RKO (cell line): ENCODE data around the gene CCND3.

Experiments
- DNase-seq: peaks from one replicate; pipeline ENCODE4 v3.0.0-alpha.2; 2016; ENCODE audit warnings: low spot score

CCND3 gene

DNA sequence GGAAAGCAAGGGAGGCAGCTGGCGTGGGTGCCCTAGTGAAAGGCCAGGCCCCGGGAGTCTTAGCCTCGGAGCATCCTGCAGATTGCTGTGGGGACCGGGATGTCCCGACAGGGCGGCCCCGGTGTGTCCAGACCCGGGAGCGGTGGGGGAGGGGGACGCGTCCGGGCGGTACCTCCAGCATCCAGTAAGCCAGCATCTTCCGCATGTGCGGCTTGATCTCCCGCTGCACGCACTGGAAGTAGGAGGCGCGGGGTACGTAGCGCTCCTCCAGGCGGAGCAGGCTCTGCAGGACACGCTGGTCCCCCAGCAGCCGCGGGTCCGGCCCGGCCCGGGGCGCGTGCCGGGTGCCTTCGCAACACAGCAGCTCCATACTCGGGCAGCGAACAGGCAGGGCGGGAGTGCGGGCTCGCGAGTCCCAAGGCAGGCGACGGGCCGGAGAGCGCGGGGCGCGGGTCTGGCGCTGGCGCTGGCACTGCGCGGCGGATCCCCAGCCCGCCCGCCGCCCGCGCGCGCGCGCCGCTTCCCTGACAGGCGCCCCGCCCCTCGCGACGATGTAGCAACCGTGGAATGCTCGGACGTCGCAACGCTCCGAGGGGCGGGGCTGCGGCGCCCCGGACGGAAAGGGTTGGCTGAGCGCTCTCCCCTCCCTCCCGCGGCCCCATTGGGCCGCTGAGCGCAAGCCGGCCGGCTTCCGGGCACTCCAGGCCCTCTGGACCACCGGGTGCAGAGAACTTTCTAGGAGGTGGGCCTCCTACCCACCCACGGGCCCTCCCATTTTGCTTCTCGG is at the start of gene CCND3:
TSS of gene CCND3 (minus strand) at position 529 of the 787 bp plus-strand sequence. CDS start at position 370, 159 bp downstream.
- DNase-seq: peak; percentile 70

DNA sequence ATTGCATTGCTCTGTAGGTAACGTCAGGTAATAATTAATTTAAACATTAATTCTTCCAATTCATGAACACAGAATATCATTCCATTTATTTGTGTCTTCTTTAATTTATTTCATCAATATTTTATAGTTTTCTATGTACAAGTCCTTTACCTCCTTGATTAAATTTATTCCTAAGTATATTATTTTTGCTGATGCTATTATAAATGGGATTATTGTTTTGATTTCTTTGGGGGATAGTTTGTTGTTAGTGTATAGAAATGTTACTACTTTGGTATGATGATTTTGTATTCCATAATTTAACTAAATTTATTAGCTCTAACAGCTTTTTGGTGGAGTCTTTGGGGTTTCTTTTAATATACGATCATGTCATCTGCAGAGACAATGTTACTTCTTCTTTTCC is 44.7 kb upstream of the CCND3 start:
- DNase-seq: no peak

DNA sequence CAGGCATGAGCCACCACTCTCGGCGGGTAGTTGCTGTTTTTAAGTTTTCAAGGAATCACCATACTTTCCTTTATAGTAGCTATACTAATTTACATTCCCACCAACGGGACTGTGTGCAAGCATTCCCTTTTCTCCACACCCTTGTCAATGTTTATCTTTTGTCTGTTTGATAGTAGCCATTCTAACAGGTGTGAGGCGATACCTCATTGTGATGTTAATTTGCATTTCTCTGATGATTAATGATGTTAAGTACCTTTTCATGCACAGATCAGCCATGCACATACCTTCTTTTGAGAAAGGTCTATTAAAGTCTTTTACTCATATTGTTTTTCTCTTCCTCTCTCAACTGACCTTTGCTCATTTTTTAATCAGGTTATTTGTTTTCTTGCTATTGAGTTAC is 43.0 kb upstream of the CCND3 start:
- no peak for DNase-seq

DNA sequence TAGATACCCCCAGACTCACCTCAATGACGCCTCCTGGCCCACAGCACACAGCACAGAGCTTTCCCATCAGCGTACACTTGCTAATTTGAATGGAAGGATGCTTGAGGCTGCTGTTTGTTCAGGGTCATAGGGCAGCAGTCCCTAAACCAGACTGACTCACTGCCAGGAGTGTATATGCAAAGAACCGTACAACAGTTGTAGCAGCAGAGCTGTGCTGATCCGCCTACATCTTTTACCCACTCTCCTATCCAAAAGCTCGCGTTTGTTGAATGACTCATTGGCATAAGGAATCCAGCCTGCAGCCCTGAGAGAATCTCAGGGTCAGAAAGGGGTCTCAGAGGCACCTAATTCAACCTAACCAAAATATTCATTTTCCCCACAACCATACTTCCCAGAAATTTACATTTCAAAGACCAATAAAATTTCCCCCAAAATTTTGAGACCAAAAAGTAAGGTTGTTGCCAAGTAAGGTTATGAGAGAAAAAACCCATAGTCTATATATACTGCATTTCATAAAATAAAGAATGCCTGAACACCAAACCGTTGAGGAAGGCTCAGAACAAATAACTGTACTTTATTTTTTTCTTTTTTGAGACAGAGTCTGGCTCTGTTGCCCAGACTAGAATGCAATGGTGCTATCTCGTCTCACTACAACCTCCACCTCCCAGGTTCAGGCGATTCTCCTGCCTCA is 35.3 kb upstream of the CCND3 start:
- DNase-seq: peak; percentile 52

DNA sequence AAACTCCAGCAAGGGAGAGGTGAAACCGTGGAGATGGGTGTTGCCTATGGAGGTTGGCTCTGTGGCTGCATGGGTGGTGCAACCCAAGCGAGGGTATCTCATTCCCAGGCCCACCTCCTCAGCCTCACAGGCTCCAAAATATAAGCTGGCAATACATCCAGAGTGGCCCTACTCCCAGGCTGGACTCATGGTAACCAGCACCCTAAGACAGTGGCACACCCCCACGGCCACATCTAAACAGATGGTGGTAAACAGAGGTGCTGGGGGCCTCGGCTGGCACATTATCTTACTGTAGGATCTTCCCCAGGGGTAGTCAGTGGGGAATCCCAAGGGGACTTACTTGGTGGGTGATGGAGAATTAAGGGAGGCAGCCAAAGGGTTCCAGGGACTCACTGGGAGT is 33.7 kb upstream of the CCND3 start:
- no peak for DNase-seq

DNA sequence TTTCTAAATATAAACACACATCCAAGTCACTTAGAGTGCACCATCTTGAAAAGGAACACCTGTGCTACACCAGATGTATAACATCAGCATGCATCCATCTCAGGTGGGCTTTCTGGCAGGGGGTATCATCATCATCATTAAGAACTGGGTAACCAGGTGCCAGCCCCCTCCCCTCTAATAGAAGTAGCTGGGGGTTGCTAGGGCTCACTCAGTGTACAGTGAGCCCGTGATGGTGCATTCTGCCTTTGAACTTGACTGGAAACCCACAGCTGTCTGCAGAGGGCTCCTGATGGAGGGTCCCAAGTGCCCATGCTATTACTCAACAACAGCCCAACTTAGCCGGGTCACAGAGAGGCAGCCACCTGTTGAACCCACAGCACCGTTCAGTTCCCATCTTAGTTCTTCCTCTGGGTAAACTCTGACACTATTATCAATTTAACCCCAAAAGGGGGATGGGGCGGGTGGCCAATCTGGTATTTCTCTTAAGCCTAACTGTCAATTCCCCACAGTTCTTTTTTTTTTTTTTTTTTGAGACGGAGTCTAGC is 32.7 kb upstream of the CCND3 start:
- no peak for DNase-seq

DNA sequence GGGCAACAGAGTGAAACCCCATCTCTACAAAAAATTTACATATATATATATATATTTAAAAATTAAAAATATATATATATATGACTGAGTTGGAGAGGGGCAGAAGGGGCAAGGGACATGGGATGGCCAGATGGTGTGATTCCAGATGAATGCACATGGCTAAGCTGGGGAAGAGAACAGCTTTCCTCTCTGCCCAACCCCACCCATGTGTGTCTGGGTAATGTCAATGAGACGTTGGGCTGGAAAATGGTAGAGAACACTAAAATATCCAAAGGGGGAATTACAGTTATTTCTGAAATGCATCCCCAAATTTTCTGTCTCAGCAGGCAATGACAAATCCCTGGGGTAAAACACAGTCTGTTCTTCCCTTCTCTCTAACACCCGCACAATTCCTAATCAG is 31.2 kb upstream of the CCND3 start:
- DNase-seq: no peak

DNA sequence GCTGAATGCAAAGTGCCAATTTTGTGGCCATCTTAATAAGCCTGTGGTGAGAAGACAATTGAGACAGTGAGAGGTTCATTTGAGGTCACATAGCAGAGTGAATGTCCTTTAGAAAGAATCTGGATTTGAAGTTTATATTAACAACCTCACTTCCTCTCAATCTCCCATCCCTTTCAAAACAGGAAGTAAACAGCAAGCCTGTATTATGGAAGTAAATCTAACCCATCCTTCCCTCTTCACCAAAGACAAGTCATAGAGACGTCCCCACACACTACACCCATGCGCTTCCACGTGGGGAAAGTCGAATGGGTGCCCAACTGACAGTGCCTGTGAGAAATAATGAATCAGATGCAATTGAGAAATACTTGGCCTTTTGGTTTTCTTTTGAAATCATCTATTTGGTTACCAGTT is 28.8 kb upstream of the CCND3 start:
- DNase-seq: no peak

DNA sequence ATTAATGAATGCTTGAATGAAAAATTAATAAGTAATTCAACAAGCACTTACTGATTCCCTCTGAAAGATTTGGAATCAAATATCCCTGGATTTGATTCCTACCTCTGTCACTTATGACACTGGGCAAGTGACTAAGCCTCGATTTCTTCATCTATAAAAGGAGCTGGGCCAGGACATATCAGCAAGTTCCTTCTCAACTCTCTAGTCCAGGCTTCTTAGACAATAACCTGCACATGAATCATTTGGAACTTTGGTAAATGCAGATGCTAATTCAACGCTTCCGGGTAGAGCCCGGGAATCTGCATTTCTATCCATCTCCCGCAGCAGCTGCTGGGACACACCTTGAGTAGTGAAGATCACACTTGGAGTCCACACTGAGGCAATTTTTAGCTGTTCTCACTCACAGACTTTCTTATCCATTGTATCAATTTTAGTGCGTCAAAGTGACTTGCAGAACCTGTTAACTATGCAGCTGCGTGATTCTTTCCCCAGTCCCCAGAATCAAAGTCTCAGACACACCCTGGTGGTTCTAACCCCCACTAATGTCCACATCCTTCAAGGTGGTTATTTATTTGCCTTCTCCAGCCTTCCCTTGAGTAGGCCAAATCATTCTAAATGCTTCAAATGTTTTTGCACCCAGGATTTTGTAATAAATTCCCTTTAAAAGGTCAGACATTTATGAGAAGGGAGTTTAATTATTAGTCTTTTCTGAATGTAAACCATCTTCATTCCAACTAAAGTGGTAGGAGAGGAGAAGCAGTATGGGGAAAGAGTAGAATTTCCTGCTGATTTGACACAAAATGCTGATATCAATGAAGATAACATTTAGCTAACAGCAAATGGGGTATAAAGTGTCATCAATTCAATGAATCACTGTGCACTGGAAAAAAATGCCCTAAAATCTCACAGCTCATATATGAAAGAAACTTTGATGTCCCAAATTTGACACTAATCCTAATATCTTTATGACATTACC is 26.0 kb upstream of the CCND3 start:
- no peak for DNase-seq

DNA sequence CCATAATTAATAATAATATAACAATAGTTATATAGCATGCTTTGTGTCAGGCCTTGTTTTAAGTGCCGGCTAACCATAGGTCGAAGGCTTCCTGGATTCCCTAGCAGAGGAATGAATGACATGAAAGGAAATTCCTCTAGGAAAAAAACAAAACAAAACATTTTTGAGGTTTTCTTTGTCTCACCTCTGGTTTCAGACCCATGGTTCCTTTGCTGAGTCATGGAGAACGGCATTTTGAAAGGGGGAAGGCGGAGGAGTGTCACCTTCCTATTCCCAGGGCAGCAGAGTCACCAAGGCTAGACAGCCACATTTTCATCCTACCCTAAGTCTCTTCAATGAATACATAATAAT is 25.3 kb upstream of the CCND3 start:
- no peak for DNase-seq

DNA sequence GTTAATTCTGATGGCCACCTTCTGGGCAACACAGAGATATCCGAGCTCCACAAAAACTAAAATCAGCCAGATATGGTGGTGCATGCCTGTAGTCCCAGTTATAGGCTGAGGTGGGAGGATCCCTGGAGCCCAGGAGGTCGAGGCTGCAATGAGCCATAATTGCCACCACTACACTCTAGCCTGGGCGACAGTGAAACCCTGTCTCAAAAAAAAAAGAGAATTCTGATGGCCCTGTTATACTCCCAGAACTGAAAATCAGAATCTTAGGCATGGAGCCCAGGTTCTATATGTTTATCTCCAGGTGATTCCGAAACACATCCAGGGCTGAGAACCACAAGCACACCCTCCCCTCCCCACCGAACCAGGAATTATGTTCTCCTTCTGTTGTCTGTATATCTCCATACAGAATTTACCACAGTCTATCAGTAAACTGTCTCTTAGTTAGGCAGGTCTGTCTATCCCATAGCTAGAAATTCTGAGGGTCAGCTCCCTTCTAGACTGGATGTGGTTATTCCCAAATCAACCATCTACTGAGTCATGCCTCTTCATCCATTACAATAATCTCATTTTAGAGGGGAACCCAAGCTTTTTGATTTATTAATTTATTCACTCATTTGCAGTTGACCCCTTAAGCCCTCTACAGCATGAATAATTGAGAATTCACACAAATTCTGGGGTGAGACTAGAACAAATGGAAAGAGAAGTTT is 24.8 kb upstream of the CCND3 start:
- no peak for DNase-seq

DNA sequence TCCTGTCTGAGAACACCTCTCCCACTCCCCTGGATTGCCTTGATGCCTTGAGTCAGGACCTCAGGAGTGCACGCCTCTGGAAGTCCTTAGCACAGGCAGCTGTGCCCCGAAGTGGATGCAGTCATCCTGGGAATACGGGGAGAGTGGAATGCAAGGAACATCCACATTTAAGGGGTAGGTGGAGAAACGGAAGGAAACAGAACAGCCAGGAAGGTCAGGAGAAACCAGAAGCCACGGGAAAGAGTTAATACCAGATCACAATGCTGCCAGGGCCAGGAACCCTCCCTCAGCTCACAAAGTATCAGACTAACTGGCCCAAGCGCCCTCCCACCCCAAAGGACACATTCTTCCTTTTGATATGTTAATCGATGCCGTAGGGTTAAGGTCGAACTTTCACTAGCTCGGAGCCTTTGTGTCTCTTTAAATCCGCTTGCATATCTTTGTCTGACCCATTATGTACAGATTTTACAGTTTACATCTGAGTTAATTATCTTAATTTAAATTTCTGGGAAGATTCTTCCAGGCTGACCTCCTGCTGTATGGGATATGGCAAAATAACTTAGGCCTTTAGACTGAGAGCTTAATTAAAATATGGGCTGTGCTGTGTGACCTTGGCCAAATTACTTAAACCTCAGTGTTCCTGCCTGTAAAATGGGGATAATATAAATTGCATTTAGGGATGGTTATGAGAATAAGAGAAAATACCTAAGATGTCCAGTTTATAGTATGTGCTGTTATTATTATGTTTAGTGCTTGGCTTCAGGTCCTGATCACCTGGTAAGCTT is 24.0 kb upstream of the CCND3 start:
- DNase-seq: no peak

DNA sequence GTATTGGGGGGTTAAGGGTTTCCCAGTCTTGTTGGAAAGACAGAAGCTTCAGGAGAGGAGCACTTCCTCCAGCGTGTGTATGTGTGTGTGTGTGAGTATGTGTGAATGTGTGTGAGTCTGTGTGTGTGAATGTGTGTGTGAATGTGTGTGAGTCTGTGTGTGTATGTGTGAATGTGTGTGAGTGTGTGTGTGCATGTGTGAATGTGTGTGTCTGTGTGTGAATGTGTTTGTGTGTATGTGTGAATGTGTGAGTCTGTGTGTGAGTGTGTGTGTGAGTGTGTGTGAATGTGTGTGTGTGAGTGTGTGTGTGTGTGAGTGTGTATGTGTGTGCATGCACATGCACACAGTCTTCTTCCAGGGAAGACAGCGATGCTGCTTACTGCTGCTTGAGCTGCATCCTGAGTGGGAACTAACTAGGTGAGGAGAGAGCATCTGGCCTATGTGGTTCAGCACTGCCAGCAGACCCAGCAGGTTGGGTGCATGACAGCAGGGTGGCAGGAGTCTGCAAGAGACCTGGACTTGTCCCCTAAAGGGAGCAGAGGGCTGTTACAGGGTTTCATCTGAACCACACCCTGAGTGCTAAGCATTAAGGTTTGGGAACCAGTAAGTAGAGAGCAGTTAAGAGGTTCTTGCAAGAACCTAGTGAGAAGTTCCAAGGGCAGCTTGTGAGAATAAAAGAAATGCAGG is 22.7 kb upstream of the CCND3 start:
- no peak for DNase-seq

DNA sequence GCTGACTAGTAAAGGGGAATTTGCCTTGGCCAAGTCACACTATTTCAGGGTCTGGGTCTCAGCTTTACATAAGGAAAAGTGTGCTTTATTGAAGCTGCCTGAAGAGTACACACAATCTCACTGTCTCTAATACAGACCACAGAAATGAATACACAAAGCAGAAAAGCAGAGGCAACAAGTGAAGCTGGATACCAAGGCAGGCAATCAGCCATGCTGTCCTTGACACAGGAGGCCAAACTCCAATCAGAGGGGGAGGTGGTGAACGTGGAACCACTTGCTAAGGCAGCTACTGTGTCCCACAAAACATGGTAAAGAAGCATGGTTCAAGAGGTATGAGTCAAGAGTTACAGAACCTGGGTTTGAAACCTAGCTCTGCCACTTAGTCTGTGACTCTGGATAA is 21.8 kb upstream of the CCND3 start:
- DNase-seq: no peak

DNA sequence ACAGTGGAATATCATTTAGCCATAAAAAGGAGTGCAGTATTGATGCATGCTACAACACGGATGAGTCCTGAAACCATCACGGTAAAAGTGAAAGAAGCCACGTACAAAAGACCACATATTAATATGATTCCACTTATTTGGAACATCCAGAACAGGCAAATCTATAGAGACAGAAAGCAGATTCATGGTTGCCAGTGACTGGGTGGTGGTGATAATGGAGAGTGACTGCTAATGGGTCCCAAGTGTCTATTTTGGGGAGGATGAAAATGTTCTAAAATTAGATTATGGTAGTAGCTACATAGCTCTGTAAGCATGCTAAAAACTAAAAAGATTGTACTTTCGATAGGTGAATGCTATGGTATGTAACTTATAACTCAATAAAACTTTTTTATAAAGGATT is 18.4 kb upstream of the CCND3 start:
- no peak for DNase-seq

DNA sequence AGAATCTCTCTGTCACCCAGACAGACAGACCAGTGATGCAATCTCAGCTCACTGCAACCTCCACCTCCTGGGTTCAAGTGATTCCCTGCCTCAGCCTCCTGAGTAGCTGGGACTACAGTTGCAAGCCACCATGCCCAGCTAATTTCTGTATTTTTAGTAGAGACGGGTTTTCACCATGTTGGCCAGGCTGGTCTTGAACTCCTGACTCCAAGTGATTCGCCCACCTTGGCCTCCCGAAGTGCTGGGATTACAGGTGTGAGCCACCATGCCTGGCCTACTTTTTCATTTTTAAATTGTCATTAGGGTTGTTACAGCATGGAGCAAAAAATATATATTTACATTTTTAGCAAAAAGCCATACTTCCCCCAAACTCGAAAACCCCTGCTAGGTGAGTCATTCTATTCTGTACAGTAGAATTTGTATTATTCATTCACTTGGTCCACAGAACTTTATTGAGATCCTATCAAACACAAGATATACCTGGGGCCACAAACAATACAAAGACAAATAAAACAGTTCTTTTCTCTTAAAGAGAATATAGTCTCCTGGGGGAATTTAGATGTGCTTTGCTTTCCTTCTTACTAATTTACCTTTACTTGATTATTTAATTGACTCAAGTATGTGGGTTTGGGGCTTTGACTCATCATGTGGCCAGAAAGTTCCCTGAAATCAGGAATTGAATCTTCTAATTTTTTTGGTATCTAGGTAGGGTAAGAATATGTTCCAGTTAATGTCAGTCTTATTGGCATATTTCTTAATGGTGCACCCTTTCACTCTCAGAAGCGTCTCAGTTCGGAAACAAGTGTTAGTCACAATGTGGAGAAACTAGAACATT is 16.6 kb upstream of the CCND3 start:
- no peak for DNase-seq

DNA sequence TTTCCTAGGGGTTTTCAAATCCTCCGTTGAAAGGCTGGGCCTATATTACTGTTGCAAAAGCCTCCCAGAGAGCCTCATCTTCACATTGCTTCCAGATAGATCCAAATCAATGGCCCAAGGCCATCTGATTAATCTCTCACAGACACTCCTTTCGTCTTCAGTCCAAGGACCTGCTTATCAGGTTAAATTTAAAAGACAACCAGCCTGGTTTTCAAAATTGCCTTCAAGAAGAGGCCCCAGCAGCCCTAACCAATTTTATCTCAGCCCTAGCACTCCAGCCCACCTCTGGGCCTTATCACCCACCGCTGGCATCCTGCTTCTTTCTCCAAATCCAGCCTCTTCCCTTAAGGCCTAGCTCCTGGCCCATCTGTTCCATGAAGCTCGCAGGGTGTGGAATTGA is 15.5 kb upstream of the CCND3 start:
- DNase-seq: no peak

DNA sequence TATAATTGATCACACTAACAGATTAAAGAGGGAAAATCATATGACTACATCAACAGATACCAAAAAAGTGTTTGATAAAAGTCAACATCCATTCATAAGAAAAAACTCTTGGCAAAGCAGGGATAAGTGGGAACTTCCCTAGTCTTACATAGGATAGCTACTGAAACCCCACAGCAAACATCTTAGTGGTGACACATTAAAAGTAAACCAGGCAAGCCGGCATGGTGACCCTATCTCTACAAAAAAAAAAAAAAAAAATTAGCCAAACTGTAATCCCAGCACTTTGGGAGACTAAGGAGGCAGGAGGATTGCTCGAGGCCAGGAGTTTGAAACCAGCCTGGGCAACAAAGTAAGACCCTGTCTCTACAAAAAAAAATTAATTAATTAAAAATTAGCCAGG is 13.8 kb upstream of the CCND3 start:
- DNase-seq: no peak

DNA sequence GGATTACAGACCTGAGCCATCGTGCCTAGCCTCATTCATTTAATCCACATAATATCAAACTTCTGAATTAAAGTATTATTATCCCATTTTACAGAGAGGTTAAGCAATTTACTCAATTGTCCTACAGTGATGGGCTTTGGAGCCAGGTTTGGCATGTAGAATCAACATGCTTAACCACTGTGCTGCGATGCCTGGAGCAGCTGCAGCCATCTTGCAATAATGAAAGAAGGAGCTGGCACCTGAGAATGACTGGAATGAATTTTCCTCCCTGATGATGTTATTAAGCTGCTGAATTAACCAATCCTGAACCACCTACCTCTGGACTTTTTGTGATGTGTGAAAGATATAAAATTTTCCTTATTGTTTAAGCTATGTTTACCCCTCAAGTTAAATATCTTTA is 13.1 kb upstream of the CCND3 start:
- DNase-seq: no peak
